HG02642 (cell line): Measurements from ENCODE around the gene PTPRU.

Experiments
- ATAC-seq: cut with Tn5 transposase; IDR thresholded peaks from one replicate; pipeline ENCODE4 v1.9.1; 2021; ENCODE audit warnings: mild to moderate bottlenecking; ENCODE audit not compliant: unreplicated experiment, poor library complexity

The PTPRU gene

GRCh38 chr1:29243023-29243870 lies 6.9 kb downstream of the PTPRU start:
- no peak for ATAC-seq

- ATAC-seq: no peak
Measured at GRCh38 chr1:29243871-29244200, 7.5 kb downstream of the PTPRU start.

- ATAC-seq: no peak
Measured at GRCh38 chr1:29245261-29245660, 8.9 kb downstream of the PTPRU start.

GRCh38 chr1:29245876-29246275 lies 9.6 kb downstream of the PTPRU start:
- no peak for ATAC-seq

GRCh38 chr1:29247044-29247443 lies 10.7 kb downstream of the PTPRU start:
- no peak for ATAC-seq

- no peak for ATAC-seq
Measured at GRCh38 chr1:29247571-29248273, 11.4 kb downstream of the PTPRU start.

- ATAC-seq: no peak
Measured at GRCh38 chr1:29248409-29248808, 12.1 kb downstream of the PTPRU start.

GRCh38 chr1:29249170-29249691 lies 12.9 kb downstream of the PTPRU start:
- ATAC-seq: no peak

GRCh38 chr1:29249951-29250581 lies 13.7 kb downstream of the PTPRU start:
- ATAC-seq: no peak

GRCh38 chr1:29251164-29252124 lies 15.1 kb downstream of the PTPRU start:
- ATAC-seq: no peak

- no peak for ATAC-seq
Measured at GRCh38 chr1:29253180-29253579, 16.9 kb downstream of the PTPRU start.

GRCh38 chr1:29254346-29254745 lies 18.0 kb downstream of the PTPRU start:
- ATAC-seq: no peak

- ATAC-seq: no peak
Measured at GRCh38 chr1:29255134-29255666, 18.9 kb downstream of the PTPRU start.

GRCh38 chr1:29256394-29256793 lies 20.1 kb downstream of the PTPRU start:
- ATAC-seq: no peak

GRCh38 chr1:29256979-29257804 lies 20.9 kb downstream of the PTPRU start:
- no peak for ATAC-seq

GRCh38 chr1:29258189-29258975 lies 22.1 kb downstream of the PTPRU start:
- ATAC-seq: no peak

- no peak for ATAC-seq
Measured at GRCh38 chr1:29258976-29259801, 22.9 kb downstream of the PTPRU start.
